Subcutaneous adipose tissue (tissue), 4 donors: ENCODE data around the gene CHRNA3. TPM values are rescaled to one million over a fixed set of nuclear protein-coding genes. Genes with fewer than 3 reads are reported as not detected.

Source experiments
- total RNA-seq, 4 donors: library from RNA; depleted of rRNA; stranded (reverse); fragments of >200 nt; gene quantifications; one replicate each; pipeline ENCODE4 v1.1.0, GENCODE V29; 2016
- TF ChIP-seq, protein P1 (sequence below): fragments of 450-650 bp; IDR thresholded peaks from one replicate; pipeline ENCODE4 v1.5.1; 2016; ENCODE audit warnings: low read depth, mild to moderate bottlenecking, control low read depth, antibody characterized with exemption, moderate library complexity

CHRNA3 gene
- total RNA-seq, 4 donors from 2014 or later: not detected

DNA sequence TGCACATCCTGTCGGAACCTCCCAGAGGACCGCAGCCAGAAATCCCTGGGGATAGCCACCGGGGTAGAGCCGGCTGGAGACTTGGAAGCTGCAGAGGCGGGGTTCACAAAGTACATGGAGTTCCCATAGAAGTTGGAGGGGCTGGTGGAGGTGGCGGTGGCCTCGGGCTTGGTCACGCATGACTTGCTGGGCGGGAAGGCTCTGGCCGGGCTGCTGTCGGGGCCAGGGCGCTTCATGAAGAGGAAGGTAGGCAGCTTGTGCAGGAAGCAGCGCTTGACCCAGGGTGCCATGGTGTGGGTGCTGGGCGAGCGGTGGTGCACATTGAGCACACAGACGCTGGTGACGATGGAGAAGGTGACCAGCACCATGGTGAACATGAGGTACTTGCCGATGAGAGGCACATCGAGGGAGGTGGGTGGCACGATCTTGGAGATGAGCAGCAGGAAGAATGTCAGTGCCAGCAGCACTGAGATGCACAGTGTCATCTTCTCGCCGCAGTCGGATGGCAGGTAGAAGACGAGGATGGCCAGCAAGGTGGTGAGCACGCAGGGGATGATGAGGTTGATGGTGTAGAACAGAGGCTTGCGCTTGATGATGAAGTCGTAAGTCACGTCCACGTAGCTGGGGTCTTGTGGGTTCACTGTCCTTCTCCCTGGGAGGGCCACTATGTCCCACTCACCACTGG, 8.4 kb upstream of the CHRNA3 start:
- TF ChIP-seq, protein P1, sequence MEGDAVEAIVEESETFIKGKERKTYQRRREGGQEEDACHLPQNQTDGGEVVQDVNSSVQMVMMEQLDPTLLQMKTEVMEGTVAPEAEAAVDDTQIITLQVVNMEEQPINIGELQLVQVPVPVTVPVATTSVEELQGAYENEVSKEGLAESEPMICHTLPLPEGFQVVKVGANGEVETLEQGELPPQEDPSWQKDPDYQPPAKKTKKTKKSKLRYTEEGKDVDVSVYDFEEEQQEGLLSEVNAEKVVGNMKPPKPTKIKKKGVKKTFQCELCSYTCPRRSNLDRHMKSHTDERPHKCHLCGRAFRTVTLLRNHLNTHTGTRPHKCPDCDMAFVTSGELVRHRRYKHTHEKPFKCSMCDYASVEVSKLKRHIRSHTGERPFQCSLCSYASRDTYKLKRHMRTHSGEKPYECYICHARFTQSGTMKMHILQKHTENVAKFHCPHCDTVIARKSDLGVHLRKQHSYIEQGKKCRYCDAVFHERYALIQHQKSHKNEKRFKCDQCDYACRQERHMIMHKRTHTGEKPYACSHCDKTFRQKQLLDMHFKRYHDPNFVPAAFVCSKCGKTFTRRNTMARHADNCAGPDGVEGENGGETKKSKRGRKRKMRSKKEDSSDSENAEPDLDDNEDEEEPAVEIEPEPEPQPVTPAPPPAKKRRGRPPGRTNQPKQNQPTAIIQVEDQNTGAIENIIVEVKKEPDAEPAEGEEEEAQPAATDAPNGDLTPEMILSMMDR: no peak

DNA sequence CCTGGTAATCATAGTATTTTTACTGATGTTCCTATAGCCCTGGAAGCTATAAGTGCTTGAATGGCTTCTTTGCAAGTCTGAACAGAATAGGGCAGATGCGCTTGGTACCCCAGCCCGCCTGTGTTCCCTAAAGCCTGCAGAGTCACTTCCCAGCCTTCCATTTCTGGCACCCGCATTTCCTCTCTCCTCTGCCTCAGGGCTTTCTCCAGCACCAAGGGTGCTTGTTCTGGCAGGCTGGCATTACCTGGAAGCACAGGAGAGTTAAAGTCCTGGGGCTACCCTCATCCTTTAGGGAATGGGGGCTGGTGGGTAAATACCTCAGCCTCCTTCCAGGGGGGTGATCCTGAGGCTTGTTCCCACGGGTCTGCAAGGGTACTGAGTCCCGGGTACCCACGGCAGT, 7.4 kb upstream of the CHRNA3 start:
- TF ChIP-seq, protein P1: no peak

DNA sequence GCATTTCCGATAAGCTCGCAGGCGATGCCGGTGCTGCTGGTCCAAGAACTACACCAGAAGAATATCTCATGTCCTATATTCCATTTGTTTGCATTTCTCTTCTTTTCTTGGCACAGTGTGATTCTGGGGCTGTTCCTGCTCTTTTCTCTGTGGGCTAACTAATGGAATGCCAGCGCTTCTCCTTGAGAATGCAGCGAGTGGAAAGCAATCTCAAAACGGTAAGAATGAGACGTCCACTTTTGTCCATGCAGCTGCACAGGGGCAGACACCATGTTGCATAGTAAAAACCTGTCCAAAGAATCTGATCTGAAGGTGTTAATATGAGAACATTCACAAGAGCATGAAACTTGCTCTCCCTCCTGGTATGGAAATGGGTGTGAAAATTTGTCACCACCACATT, 6.6 kb upstream of the CHRNA3 start:
- TF ChIP-seq, protein P1: no peak

DNA sequence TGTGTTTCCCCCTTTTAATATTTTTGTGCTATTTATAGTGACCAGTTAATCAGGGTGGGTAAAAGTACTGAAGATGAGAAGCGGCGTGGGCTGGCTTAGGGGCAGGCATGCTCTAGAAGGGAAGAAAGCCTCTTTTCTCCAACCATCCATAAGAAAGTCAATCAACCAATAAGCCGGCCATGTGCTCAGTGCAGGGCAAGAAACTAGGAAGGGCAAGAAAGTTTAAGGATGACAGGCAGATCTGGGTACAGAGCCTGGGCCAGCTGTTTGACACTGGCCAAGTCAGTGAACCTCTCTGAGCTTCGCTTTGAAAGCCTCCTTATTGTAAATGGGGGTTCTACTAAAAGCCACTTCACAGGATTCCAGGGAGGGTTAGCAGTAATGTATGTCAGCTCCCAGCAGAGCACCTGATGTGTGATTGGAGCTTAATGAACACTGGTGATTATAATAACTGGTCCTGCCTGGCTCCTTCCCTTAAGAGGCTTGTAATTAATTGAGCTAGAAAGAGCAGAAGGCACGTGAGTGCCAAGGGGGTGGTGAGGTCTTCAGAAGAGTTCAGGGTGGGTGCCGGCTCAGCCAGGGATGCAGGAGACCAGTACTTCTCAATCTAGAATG, 5.7 kb upstream of the CHRNA3 start:
- TF ChIP-seq, protein P1: no peak

DNA sequence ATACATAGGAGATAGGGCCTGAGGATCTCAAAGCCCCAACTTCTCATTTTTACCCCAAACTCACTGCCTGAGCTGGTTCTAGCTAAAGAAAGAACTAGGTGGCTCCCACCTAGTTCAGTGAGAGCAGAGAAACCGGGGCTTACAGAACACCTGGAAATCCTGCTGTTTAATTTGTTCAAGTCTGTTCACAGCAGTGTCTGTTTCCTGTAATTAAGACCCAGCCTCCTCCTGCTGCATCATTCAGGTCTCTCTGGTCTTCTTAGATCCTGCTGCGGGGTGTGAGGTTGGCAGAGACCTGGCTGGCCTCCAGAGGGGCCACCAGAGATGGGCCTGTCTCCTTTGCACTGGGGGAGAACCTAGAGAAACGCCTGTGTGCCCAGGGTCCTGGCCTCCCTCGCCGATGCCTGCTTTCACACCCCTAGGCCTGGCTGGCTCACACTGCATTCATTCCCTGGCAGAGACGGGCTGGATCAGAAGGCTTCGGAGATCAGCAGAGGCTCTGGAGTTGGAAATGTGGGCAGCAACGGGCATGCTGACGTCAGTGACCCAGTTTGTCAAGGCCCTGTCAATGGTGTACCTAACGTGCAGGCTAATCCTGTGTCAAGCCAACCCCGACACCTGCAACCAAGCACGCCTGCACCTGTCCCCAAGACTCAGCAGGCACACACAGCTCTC, 4.9 kb upstream of the CHRNA3 start:
- TF ChIP-seq, protein P1: no peak

DNA sequence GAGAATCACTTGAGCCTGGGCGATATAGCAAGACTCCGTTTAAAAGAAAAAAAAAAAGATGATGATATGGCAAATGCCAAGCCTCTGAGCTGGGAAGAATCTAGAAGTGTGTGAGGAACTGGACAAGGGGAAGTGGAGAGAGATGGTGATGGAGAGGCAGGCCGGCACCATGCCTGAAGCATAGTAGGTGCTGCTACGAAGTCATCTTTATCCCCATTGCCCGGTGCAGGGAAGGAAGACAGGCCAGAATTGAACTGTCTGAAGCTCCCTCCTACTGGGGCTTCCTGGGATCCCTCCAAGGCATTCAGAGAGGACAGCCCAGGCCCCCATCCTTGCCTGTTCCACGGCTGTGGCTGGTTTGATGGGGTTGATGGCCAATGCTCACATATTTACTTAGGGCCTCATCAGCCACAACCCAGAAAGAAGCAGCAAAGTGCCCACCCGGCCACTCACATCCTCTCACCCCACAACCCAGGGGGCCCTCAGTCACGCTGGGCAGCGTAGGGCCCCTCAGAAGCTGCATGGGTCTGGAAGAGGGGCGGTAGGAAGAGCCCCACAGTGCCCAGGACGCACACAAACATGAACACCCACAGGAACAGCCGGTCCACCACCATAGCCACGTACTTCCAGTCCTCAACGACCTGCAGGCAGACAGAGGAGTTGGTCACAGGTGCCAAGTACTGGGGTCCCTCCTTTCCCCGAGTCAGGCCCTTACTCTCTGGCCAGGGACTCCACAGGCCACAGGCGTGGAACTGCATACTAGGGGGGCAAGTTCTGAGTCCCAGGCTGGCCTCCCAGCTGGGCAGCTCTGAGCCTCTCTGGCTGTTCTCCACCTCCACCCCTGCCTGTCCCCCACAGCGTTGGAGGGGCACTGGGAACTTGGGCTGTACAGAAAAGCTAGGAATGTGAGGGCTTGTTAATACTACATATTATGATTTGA, 4.1 kb upstream of the CHRNA3 start:
- TF ChIP-seq, protein P1: no peak
